SK-N-MC (cell line): Measurements from ENCODE around the gene SF3A1.
A peak's percentile ranks its signal among the peaks of the same experiment; 100 is the strongest.

Experiments used
- DNase-seq: peaks from one replicate; pipeline ENCODE4 v3.0.0-alpha.2; 2011; ENCODE audit warnings: low read depth, low spot score
- H3K27ac ChIP-seq: fragments of 200-600 bp; sonication (generic); 2 replicates; pipeline ENCODE4 v1.5.1; 2016; ENCODE audit warnings: mixed run types
- H3K36me3 ChIP-seq: fragments of 200-600 bp; sonication (generic); 2 replicates; pipeline ENCODE4 v1.6.1; 2017; ENCODE audit warnings: antibody characterized with exemption, low read length, mixed read lengths; ENCODE audit not compliant: insufficient read depth
- H3K4me3 ChIP-seq: fragments of 200-600 bp; sonication (generic); 2 replicates; pipeline ENCODE4 v1.5.1; 2016
- H3K9ac ChIP-seq: fragments of 200-600 bp; sonication (generic); 2 replicates; pipeline ENCODE4 v1.8.0; 2017; ENCODE audit warnings: mixed run types, mixed read lengths; ENCODE audit not compliant: insufficient read length
- H3K9me3 ChIP-seq: fragments of 200-600 bp; sonication (generic); 2 replicates; pipeline ENCODE4 v1.6.1; 2017; ENCODE audit warnings: low read depth, mild to moderate bottlenecking, antibody characterized with exemption, low read length, moderate library complexity, mixed read lengths
- EZH2 ChIP-seq: fragments of 200-600 bp; sonication (generic); IDR thresholded peaks from one replicate; pipeline ENCODE4 v1.6.1; 2017; ENCODE audit warnings: antibody characterized with exemption
- FOXP2 ChIP-seq: optimal IDR thresholded peaks from 2 replicates; pipeline ENCODE3; 2011; ENCODE audit warnings: mild to moderate bottlenecking, moderate library complexity; ENCODE audit not compliant: insufficient read depth; ENCODE audit errors: extremely low read length, control extremely low read depth
- POLR2AphosphoS5 ChIP-seq: IDR thresholded peaks from 2 replicates; pipeline ENCODE4 v1.6.1; 2012; ENCODE audit warnings: mild to moderate bottlenecking, low read depth, low read length, borderline replicate concordance

The SF3A1 gene

GRCh38 chr22:30386960-30387827 lies 30.5 kb upstream of the SF3A1 start, which contains the start of gene RNF215:
Gene RNF215 (minus strand): TSS chr22:30387411. CDS start chr22:30387313, 98 bp downstream.
- no peak within 1 kb of the TSS for H3K9ac ChIP-seq
- no peak for DNase-seq
- no peaks in the 10 kb centered on the region for H3K9me3 ChIP-seq
- no peak within 1 kb of the TSS for H3K27ac ChIP-seq
- TF ChIP-seq FOXP2 (no peak), POLR2AphosphoS5 (no peak), EZH2 (no peak)
- no peaks in the 10 kb centered on the region for H3K36me3 ChIP-seq
- H3K4me3 ChIP-seq = peak within 1 kb of the TSS; percentile 67

GRCh38 chr22:30386608-30386959 lies 29.9 kb upstream of the SF3A1 start:
- TF ChIP-seq FOXP2 = no peak
- no peak for TF ChIP-seq EZH2
- no peak for TF ChIP-seq POLR2AphosphoS5
- H3K36me3 ChIP-seq = no peaks in the 10 kb centered on the region
- peak overlapping the region; percentile 67 for H3K4me3 ChIP-seq
- no peaks in the 10 kb centered on the region for H3K9me3 ChIP-seq
- H3K27ac ChIP-seq = no peak overlapping the region
- DNase-seq = no peak
- no peak overlapping the region for H3K9ac ChIP-seq

GRCh38 chr22:30385942-30386341 lies 29.2 kb upstream of the SF3A1 start:
- TF ChIP-seq POLR2AphosphoS5 = no peak
- no peak for TF ChIP-seq EZH2
- Histone ChIP-seq H3K9ac (no peak overlapping the region), H3K4me3 (no peak overlapping the region), H3K9me3 (no peaks in the 10 kb centered on the region), H3K36me3 (no peaks in the 10 kb centered on the region), H3K27ac (no peak overlapping the region)
- DNase-seq = no peak

- Histone ChIP-seq H3K4me3 (no peak overlapping the region), H3K36me3 (no peaks in the 10 kb centered on the region), H3K9ac (no peak overlapping the region), H3K27ac (no peak overlapping the region), H3K9me3 (no peaks in the 10 kb centered on the region)
- DNase-seq = no peak
- no peak for TF ChIP-seq EZH2
- TF ChIP-seq FOXP2 = no peak
- TF ChIP-seq POLR2AphosphoS5 = no peak
Measured at GRCh38 chr22:30383061-30383460, 26.4 kb upstream of the SF3A1 start.

GRCh38 chr22:30382340-30382739 lies 25.6 kb upstream of the SF3A1 start:
- no peak overlapping the region for H3K27ac ChIP-seq
- no peak overlapping the region for H3K9ac ChIP-seq
- H3K36me3 ChIP-seq = no peaks in the 10 kb centered on the region
- H3K9me3 ChIP-seq = no peaks in the 10 kb centered on the region
- H3K4me3 ChIP-seq = no peak overlapping the region
- DNase-seq = no peak
- TF ChIP-seq POLR2AphosphoS5 = no peak
- TF ChIP-seq EZH2 = no peak
- TF ChIP-seq FOXP2 = no peak

- Histone ChIP-seq H3K9ac (no peak overlapping the region), H3K27ac (no peak overlapping the region), H3K4me3 (no peak overlapping the region), H3K9me3 (no peaks in the 10 kb centered on the region), H3K36me3 (no peaks in the 10 kb centered on the region)
- no peak for TF ChIP-seq EZH2
- TF ChIP-seq POLR2AphosphoS5 = no peak
- TF ChIP-seq FOXP2 = no peak
- DNase-seq = no peak
Measured at GRCh38 chr22:30381264-30381663, 24.6 kb upstream of the SF3A1 start.

- H3K36me3 ChIP-seq = no peaks in the 10 kb centered on the region
- H3K27ac ChIP-seq = no peak overlapping the region
- H3K4me3 ChIP-seq = no peak overlapping the region
- no peaks in the 10 kb centered on the region for H3K9me3 ChIP-seq
- DNase-seq = no peak
- no peak overlapping the region for H3K9ac ChIP-seq
- TF ChIP-seq FOXP2 (no peak), POLR2AphosphoS5 (no peak), EZH2 (no peak)
Measured at GRCh38 chr22:30380011-30380410, 23.3 kb upstream of the SF3A1 start.

GRCh38 chr22:30375312-30375849 lies 18.7 kb upstream of the SF3A1 start:
- no peak for DNase-seq
- no peak for TF ChIP-seq POLR2AphosphoS5
- TF ChIP-seq EZH2 = no peak
- no peak for TF ChIP-seq FOXP2
- Histone ChIP-seq H3K9me3 (no peaks in the 10 kb centered on the region), H3K4me3 (no peak overlapping the region), H3K9ac (no peak overlapping the region), H3K36me3 (no peaks in the 10 kb centered on the region), H3K27ac (no peak overlapping the region)
